Activated naive CD4-positive, alpha-beta T cell treated with anti-CD3 and anti-CD28 coated beads, Interleukin-2, amount 50 U/mL, for 72 hours (primary cell): ENCODE measurements around the gene ARHGAP31. TPM values are rescaled to one million over a fixed set of nuclear protein-coding genes. Genes with fewer than 3 reads are reported as not detected.
"Not testable (repeated sequence)": the region's sequence is repeated elsewhere in the genome, so short reads cannot be mapped to it uniquely, and the experiment has no call there.

Experiments
- ATAC-seq, 2 donors: fragments of 150-1000 bp; cut with Tn5 transposase; 2 replicates each; pipeline ENCODE4 v1.10.0; 2021; ENCODE audit warnings: mild to moderate bottlenecking in 2 of 2, moderate library complexity in 2 of 2
- DNase-seq, 2 donors: peaks; one replicate each; pipeline ENCODE4 v3.0.0; 2021 to 2022; ENCODE audit warnings: low spot score in 2 of 2
- H3K27ac Mint-ChIP-seq, 2 donors: one replicate each; pipeline ENCODE4 v1.8.0; 2022; ENCODE audit warnings: mild to moderate bottlenecking in 2 of 2, mixed read lengths in 2 of 2
- H3K36me3 Mint-ChIP-seq, 2 donors: one replicate each; pipeline ENCODE4 v1.8.0; 2022; ENCODE audit warnings: mixed read lengths in 2 of 2
- H3K9me3 Mint-ChIP-seq, 2 donors: one replicate each; pipeline ENCODE4 v1.8.0; 2022; ENCODE audit warnings: mixed read lengths in 2 of 2
- total RNA-seq, 2 donors: library from RNA; stranded (reverse); gene quantifications; one replicate each; pipeline ENCODE4 v1.2.3, GENCODE V29; 2022

ARHGAP31 gene
- total RNA-seq, 2 donors from 2014 or later, result 2.1 to 11.0 TPM

- H3K27ac Mint-ChIP-seq, result no peak overlapping the region
- ATAC-seq, result no peak
- DNase-seq, result no peak
- no peaks in the 10 kb centered on the region for H3K9me3 Mint-ChIP-seq
- peaks cover 5 to 6% of the 10 kb centered on the region in 2 donors for H3K36me3 Mint-ChIP-seq
Measured at GRCh38 chr3:119330858-119331257, 36.7 kb downstream of the ARHGAP31 start.

GRCh38 chr3:119331661-119332060 lies 37.5 kb downstream of the ARHGAP31 start:
- ATAC-seq (no peak), DNase-seq (no peak)
- H3K9me3 Mint-ChIP-seq, result no peaks in the 10 kb centered on the region
- no peak overlapping the region for H3K27ac Mint-ChIP-seq
- H3K36me3 Mint-ChIP-seq, result peaks cover 5 to 6% of the 10 kb centered on the region in 2 donors

- ATAC-seq (no peak), DNase-seq (no peak)
- H3K9me3 Mint-ChIP-seq, result no peaks in the 10 kb centered on the region
- peaks cover 11 to 14% of the 10 kb centered on the region in 2 donors for H3K36me3 Mint-ChIP-seq
- no peak overlapping the region for H3K27ac Mint-ChIP-seq
Measured at GRCh38 chr3:119333773-119334509, 39.8 kb downstream of the ARHGAP31 start.

- no peaks in the 10 kb centered on the region for H3K9me3 Mint-ChIP-seq
- H3K27ac Mint-ChIP-seq, result no peak overlapping the region
- DNase-seq (no peak), ATAC-seq (no peak)
- H3K36me3 Mint-ChIP-seq, result peaks cover 8 to 11% of the 10 kb centered on the region in 2 donors
Measured at GRCh38 chr3:119336823-119337222, 42.6 kb downstream of the ARHGAP31 start.

- DNase-seq, H3K27ac Mint-ChIP-seq, H3K9me3 Mint-ChIP-seq, ATAC-seq: not testable (repeated sequence)
- peaks cover 8 to 11% of the 10 kb centered on the region in 2 donors for H3K36me3 Mint-ChIP-seq
Measured at GRCh38 chr3:119337407-119337806, 43.2 kb downstream of the ARHGAP31 start.

- DNase-seq (no peak), ATAC-seq (no peak)
- Mint-ChIP-seq H3K27ac (no peak overlapping the region), H3K9me3 (no peaks in the 10 kb centered on the region), H3K36me3 (peaks cover 8 to 11% of the 10 kb centered on the region in 2 donors)
Measured at GRCh38 chr3:119338754-119339153, 44.6 kb downstream of the ARHGAP31 start.

- ATAC-seq (no peak), DNase-seq (no peak)
- H3K27ac Mint-ChIP-seq, result no peak overlapping the region
- H3K9me3 Mint-ChIP-seq, result no peaks in the 10 kb centered on the region
- H3K36me3 Mint-ChIP-seq, result peaks cover 8 to 11% of the 10 kb centered on the region in 2 donors
Measured at GRCh38 chr3:119340014-119340413, 45.8 kb downstream of the ARHGAP31 start.

GRCh38 chr3:119340446-119340845 lies 46.3 kb downstream of the ARHGAP31 start:
- no peak for DNase-seq
- H3K27ac Mint-ChIP-seq, result no peak overlapping the region

GRCh38 chr3:119342176-119342575 lies 48.0 kb downstream of the ARHGAP31 start:
- H3K36me3 Mint-ChIP-seq, result peaks cover 4% of the 10 kb centered on the region in 2 donors
- no peaks in the 10 kb centered on the region for H3K9me3 Mint-ChIP-seq
- no peak for DNase-seq
- no peak for ATAC-seq
- no peak overlapping the region for H3K27ac Mint-ChIP-seq

More at GRCh38 chr3:119340446-119340845, 46.3 kb downstream of the ARHGAP31 start:
- no peak for ATAC-seq
- peaks cover 7 to 8% of the 10 kb centered on the region in 2 donors for H3K36me3 Mint-ChIP-seq
- H3K9me3 Mint-ChIP-seq, result no peaks in the 10 kb centered on the region

GRCh38 chr3:119343719-119344118 lies 49.5 kb downstream of the ARHGAP31 start:
- H3K27ac Mint-ChIP-seq, result no peak overlapping the region
- no peaks in the 10 kb centered on the region for H3K36me3 Mint-ChIP-seq
- DNase-seq (no peak), ATAC-seq (no peak)
- H3K9me3 Mint-ChIP-seq, result no peaks in the 10 kb centered on the region

GRCh38 chr3:119346076-119346496 lies 51.9 kb downstream of the ARHGAP31 start:
- no peak for DNase-seq
- no peaks in the 10 kb centered on the region for H3K36me3 Mint-ChIP-seq
- ATAC-seq, result no peak
- H3K27ac Mint-ChIP-seq, result no peak overlapping the region
- no peaks in the 10 kb centered on the region for H3K9me3 Mint-ChIP-seq

GRCh38 chr3:119347036-119347435 lies 52.9 kb downstream of the ARHGAP31 start:
- Mint-ChIP-seq H3K27ac (no peak overlapping the region), H3K36me3 (no peaks in the 10 kb centered on the region), H3K9me3 (no peaks in the 10 kb centered on the region)
- ATAC-seq, result no peak
- no peak for DNase-seq

GRCh38 chr3:119349354-119350041 lies 55.3 kb downstream of the ARHGAP31 start:
- H3K9me3 Mint-ChIP-seq, result no peaks in the 10 kb centered on the region
- DNase-seq, result no peak
- H3K27ac Mint-ChIP-seq, result no peak overlapping the region
- no peaks in the 10 kb centered on the region for H3K36me3 Mint-ChIP-seq
- no peak for ATAC-seq

GRCh38 chr3:119350114-119350513 lies 55.9 kb downstream of the ARHGAP31 start:
- ATAC-seq, result no peak
- no peak overlapping the region for H3K27ac Mint-ChIP-seq
- no peak for DNase-seq
- no peaks in the 10 kb centered on the region for H3K36me3 Mint-ChIP-seq
- no peaks in the 10 kb centered on the region for H3K9me3 Mint-ChIP-seq

- no peak for DNase-seq
- no peak for ATAC-seq
- no peaks in the 10 kb centered on the region for H3K36me3 Mint-ChIP-seq
- peak overlapping the region in 1 of 2 donors; percentile 29 for H3K27ac Mint-ChIP-seq
- no peaks in the 10 kb centered on the region for H3K9me3 Mint-ChIP-seq
Measured at GRCh38 chr3:119351581-119351980, 57.4 kb downstream of the ARHGAP31 start.

- ATAC-seq (peak; percentile 97 to 98), DNase-seq (peak in 1 of 2 donors; percentile 32)
- H3K27ac Mint-ChIP-seq, result peak overlapping the region in 1 of 2 donors; percentile 29
- H3K36me3 Mint-ChIP-seq, result no peaks in the 10 kb centered on the region
- no peaks in the 10 kb centered on the region for H3K9me3 Mint-ChIP-seq
Measured at GRCh38 chr3:119352034-119352609, 57.9 kb downstream of the ARHGAP31 start.

GRCh38 chr3:119352863-119353527 lies 58.8 kb downstream of the ARHGAP31 start:
- ATAC-seq, result peak in 1 of 2 donors; percentile 57
- Mint-ChIP-seq H3K9me3 (no peaks in the 10 kb centered on the region), H3K27ac (peak overlapping the region in 1 of 2 donors; percentile 29), H3K36me3 (no peaks in the 10 kb centered on the region)
- DNase-seq, result no peak
